Brain microvascular endothelial cell (primary cell): ENCODE measurements around the gene OR6S1.
A peak's percentile ranks its signal among the peaks of the same experiment; 100 is the strongest.

Experiments
- DNase-seq: peaks from one replicate; pipeline ENCODE4 v3.0.0-alpha.2; 2020
- H3K27ac ChIP-seq: fragments of 250-450 bp; sonication (Bioruptor Pico); 2 replicates; pipeline ENCODE4 v1.5.1; 2020; ENCODE audit warnings: mild to moderate bottlenecking, moderate library complexity
- H3K27me3 ChIP-seq: fragments of 250-450 bp; sonication (Bioruptor Pico); replicated peaks from 2 replicates; pipeline ENCODE4 v1.5.1; 2020; ENCODE audit warnings: mild to moderate bottlenecking
- H3K36me3 ChIP-seq: fragments of 250-450 bp; sonication (Bioruptor Pico); replicated peaks from 2 replicates; pipeline ENCODE4 v1.5.1; 2020; ENCODE audit warnings: mild to moderate bottlenecking
- H3K4me3 ChIP-seq: 2 replicates; pipeline ENCODE4 v1.5.1; 2011; ENCODE audit warnings: low read depth, mild to moderate bottlenecking, control low read depth, low read length, moderate library complexity
- CTCF ChIP-seq: IDR thresholded peaks from 2 replicates; pipeline ENCODE4 v1.5.1; 2011; ENCODE audit warnings: low read depth, mild to moderate bottlenecking, moderate library complexity, low read length, control low read depth, inconsistent platforms; ENCODE audit errors: missing control alignments
- in situ Hi-C: cut with HindIII; loops from 2 replicates; pipeline ENCODE4 v1.10.0; 2017; ENCODE audit warnings: low sequenced_read_pairs, low pct_ligation_motif_present

The OR6S1 gene

GRCh38 chr14:20615996-20616395 is 25.5 kb downstream of the OR6S1 start:
- no peaks in the 10 kb centered on the region for H3K27me3 ChIP-seq
- TF ChIP-seq CTCF, result no peak
- no peak overlapping the region for H3K4me3 ChIP-seq
- no peaks in the 10 kb centered on the region for H3K36me3 ChIP-seq
- no peak for DNase-seq
- in situ Hi-C loops, result no loop called here
- no peak overlapping the region for H3K27ac ChIP-seq

- Histone ChIP-seq H3K27me3 (no peaks in the 10 kb centered on the region), H3K27ac (peak overlapping the region; percentile 66), H3K36me3 (no peaks in the 10 kb centered on the region), H3K4me3 (peak overlapping the region; percentile 75)
- TF ChIP-seq CTCF, result no peak
- in situ Hi-C loops, result no loop called here
- no peak for DNase-seq
Observed at GRCh38 chr14:20614038-20614840, 27.3 kb downstream of the OR6S1 start.

- Histone ChIP-seq H3K36me3 (no peaks in the 10 kb centered on the region), H3K27ac (peak overlapping the region; percentile 66), H3K27me3 (no peaks in the 10 kb centered on the region), H3K4me3 (peak overlapping the region; percentile 75)
- peak; percentile 97 for DNase-seq
- in situ Hi-C loops, result no loop called here
- peak; percentile 72 for TF ChIP-seq CTCF
Observed at GRCh38 chr14:20613094-20614037, 28.1 kb downstream of the OR6S1 start.

GRCh38 chr14:20612403-20612802 is 29.1 kb downstream of the OR6S1 start:
- Histone ChIP-seq H3K27ac (no peak overlapping the region), H3K4me3 (no peak overlapping the region), H3K36me3 (no peaks in the 10 kb centered on the region), H3K27me3 (no peaks in the 10 kb centered on the region)
- no peak for DNase-seq
- TF ChIP-seq CTCF, result no peak
- in situ Hi-C loops, result no loop called here

GRCh38 chr14:20611277-20611676 is 30.2 kb downstream of the OR6S1 start:
- no peaks in the 10 kb centered on the region for H3K36me3 ChIP-seq
- no peak for TF ChIP-seq CTCF
- no peak for DNase-seq
- H3K27me3 ChIP-seq, result no peaks in the 10 kb centered on the region
- H3K27ac ChIP-seq, result no peak overlapping the region
- H3K4me3 ChIP-seq, result no peak overlapping the region
- in situ Hi-C loops, result no loop called here
